Activated naive CD8-positive, alpha-beta T cell treated with anti-CD3 and anti-CD28 coated beads for 36 hours (primary cell): ENCODE data around the gene PLA2G4F. TPM values are rescaled to one million over a fixed set of nuclear protein-coding genes. Genes with fewer than 3 reads are reported as not detected.

Experiments
- DNase-seq: peaks from one replicate; pipeline ENCODE4 v3.0.0; 2021
- H3K27ac Mint-ChIP-seq: one replicate; pipeline ENCODE4 v1.8.0; 2022; ENCODE audit warnings: mild to moderate bottlenecking, moderate library complexity, mixed read lengths
- H3K27me3 Mint-ChIP-seq: one replicate; pipeline ENCODE4 v1.8.0; 2022; ENCODE audit warnings: mild to moderate bottlenecking, mixed read lengths
- H3K36me3 Mint-ChIP-seq: one replicate; pipeline ENCODE4 v1.8.0; 2021; ENCODE audit warnings: mild to moderate bottlenecking, mixed read lengths
- H3K4me1 Mint-ChIP-seq: one replicate; pipeline ENCODE4 v1.8.0; 2021; ENCODE audit warnings: mixed read lengths
- H3K4me3 Mint-ChIP-seq: one replicate; pipeline ENCODE4 v1.8.0; 2022; ENCODE audit warnings: mild to moderate bottlenecking, moderate library complexity, mixed read lengths
- H3K9me3 Mint-ChIP-seq: one replicate; pipeline ENCODE4 v1.8.0; 2022; ENCODE audit warnings: mixed read lengths
- total RNA-seq, 2 experiments: library from RNA; stranded (reverse); gene quantifications; one replicate each; pipeline ENCODE4 v1.2.3, GENCODE V29; 2021

The PLA2G4F gene, protein sequence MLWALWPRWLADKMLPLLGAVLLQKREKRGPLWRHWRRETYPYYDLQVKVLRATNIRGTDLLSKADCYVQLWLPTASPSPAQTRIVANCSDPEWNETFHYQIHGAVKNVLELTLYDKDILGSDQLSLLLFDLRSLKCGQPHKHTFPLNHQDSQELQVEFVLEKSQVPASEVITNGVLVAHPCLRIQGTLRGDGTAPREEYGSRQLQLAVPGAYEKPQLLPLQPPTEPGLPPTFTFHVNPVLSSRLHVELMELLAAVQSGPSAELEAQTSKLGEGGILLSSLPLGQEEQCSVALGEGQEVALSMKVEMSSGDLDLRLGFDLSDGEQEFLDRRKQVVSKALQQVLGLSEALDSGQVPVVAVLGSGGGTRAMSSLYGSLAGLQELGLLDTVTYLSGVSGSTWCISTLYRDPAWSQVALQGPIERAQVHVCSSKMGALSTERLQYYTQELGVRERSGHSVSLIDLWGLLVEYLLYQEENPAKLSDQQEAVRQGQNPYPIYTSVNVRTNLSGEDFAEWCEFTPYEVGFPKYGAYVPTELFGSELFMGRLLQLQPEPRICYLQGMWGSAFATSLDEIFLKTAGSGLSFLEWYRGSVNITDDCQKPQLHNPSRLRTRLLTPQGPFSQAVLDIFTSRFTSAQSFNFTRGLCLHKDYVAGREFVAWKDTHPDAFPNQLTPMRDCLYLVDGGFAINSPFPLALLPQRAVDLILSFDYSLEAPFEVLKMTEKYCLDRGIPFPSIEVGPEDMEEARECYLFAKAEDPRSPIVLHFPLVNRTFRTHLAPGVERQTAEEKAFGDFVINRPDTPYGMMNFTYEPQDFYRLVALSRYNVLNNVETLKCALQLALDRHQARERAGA
- total RNA-seq, result not detected

GRCh38 chr15:42156243-42156922, at the start of gene PLA2G4F:
Gene PLA2G4F, minus strand, starts transcription at chr15:42156636. Its CDS starts 87 bp downstream, at chr15:42156549.
- no peak within 1 kb of the TSS for H3K4me3 Mint-ChIP-seq

GRCh38 chr15:42203891-42204290, 47.5 kb upstream of the PLA2G4F start:
- no peak for DNase-seq
- H3K9me3 Mint-ChIP-seq, result no peaks in the 10 kb centered on the region
- no peak overlapping the region for H3K4me3 Mint-ChIP-seq
- H3K27ac Mint-ChIP-seq, result no peak overlapping the region
- H3K27me3 Mint-ChIP-seq, result no peaks in the 10 kb centered on the region
- peaks cover 22% of the 10 kb centered on the region for H3K36me3 Mint-ChIP-seq
- peaks cover 39% of the 10 kb centered on the region for H3K4me1 Mint-ChIP-seq

More at GRCh38 chr15:42156243-42156922, at the start of gene PLA2G4F:
- Mint-ChIP-seq H3K4me1 (no peaks in the 10 kb centered on the region), H3K27ac (no peak within 1 kb of the TSS), H3K9me3 (no peaks in the 10 kb centered on the region), H3K27me3 (no peaks in the 10 kb centered on the region), H3K36me3 (no peaks in the 10 kb centered on the region)
- DNase-seq, result no peak

DNA sequence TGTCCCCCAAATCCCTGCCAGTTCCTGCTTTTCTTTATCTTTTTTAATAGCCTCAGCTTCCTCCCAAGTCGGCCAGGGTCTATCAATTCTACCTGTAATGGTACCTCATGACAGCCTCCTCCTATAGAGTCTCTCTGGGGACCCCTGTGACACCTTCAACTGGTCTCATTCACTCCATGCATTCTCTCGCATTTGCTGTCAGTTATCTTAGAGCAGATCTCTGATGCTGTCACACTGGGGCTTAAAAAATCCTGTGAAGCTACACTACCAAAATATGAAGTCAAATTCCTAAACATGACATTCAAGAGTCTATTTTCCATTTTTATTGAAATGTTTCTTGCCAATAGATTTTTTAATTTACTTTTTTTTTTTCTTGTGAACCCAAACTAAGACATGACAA, 46.2 kb upstream of the PLA2G4F start:
- peaks cover 20% of the 10 kb centered on the region for H3K36me3 Mint-ChIP-seq

GRCh38 chr15:42201801-42202200, 45.4 kb upstream of the PLA2G4F start:
- no peak overlapping the region for H3K27ac Mint-ChIP-seq
- peaks cover 24% of the 10 kb centered on the region for H3K36me3 Mint-ChIP-seq
- no peaks in the 10 kb centered on the region for H3K9me3 Mint-ChIP-seq
- H3K4me3 Mint-ChIP-seq, result no peak overlapping the region
- peaks cover 30% of the 10 kb centered on the region for H3K4me1 Mint-ChIP-seq
- DNase-seq, result no peak
- no peaks in the 10 kb centered on the region for H3K27me3 Mint-ChIP-seq

More for the DNA sequence above, 46.2 kb upstream of the PLA2G4F start:
- H3K9me3 Mint-ChIP-seq, result no peaks in the 10 kb centered on the region
- no peaks in the 10 kb centered on the region for H3K27me3 Mint-ChIP-seq
- peaks cover 38% of the 10 kb centered on the region for H3K4me1 Mint-ChIP-seq
- no peak overlapping the region for H3K27ac Mint-ChIP-seq
- no peak for DNase-seq
- H3K4me3 Mint-ChIP-seq, result no peak overlapping the region

- H3K36me3 Mint-ChIP-seq, result peaks cover 42% of the 10 kb centered on the region
Measured at GRCh38 chr15:42199126-42199525, 42.7 kb upstream of the PLA2G4F start.

GRCh38 chr15:42198516-42198915, 42.1 kb upstream of the PLA2G4F start:
- peaks cover 22% of the 10 kb centered on the region for H3K4me1 Mint-ChIP-seq
- no peak overlapping the region for H3K4me3 Mint-ChIP-seq
- no peaks in the 10 kb centered on the region for H3K27me3 Mint-ChIP-seq
- H3K36me3 Mint-ChIP-seq, result peaks cover 45% of the 10 kb centered on the region
- DNase-seq, result no peak
- H3K27ac Mint-ChIP-seq, result no peak overlapping the region
- H3K9me3 Mint-ChIP-seq, result peaks cover 4% of the 10 kb centered on the region

More at GRCh38 chr15:42199126-42199525, 42.7 kb upstream of the PLA2G4F start:
- Mint-ChIP-seq H3K27me3 (no peaks in the 10 kb centered on the region), H3K4me1 (peaks cover 20% of the 10 kb centered on the region), H3K4me3 (no peak overlapping the region), H3K9me3 (peaks cover 4% of the 10 kb centered on the region), H3K27ac (no peak overlapping the region)
- DNase-seq, result no peak

GRCh38 chr15:42194513-42194912, 38.1 kb upstream of the PLA2G4F start:
- H3K4me1 Mint-ChIP-seq, result peaks cover 46% of the 10 kb centered on the region
- peaks cover 4% of the 10 kb centered on the region for H3K9me3 Mint-ChIP-seq
- no peaks in the 10 kb centered on the region for H3K27me3 Mint-ChIP-seq
- peak; percentile 17 for DNase-seq
- H3K4me3 Mint-ChIP-seq, result no peak overlapping the region
- peak overlapping the region; percentile 93 for H3K27ac Mint-ChIP-seq
- peaks cover 58% of the 10 kb centered on the region for H3K36me3 Mint-ChIP-seq

- H3K4me3 Mint-ChIP-seq, result peak overlapping the region; percentile 30
- H3K27ac Mint-ChIP-seq, result peak overlapping the region; percentile 93
- peaks cover 47% of the 10 kb centered on the region for H3K4me1 Mint-ChIP-seq
- no peaks in the 10 kb centered on the region for H3K27me3 Mint-ChIP-seq
- peaks cover 4% of the 10 kb centered on the region for H3K9me3 Mint-ChIP-seq
- DNase-seq, result no peak
- peaks cover 65% of the 10 kb centered on the region for H3K36me3 Mint-ChIP-seq
Measured at GRCh38 chr15:42193383-42193782, 36.9 kb upstream of the PLA2G4F start.

- Mint-ChIP-seq H3K27ac (peak overlapping the region; percentile 18), H3K27me3 (no peaks in the 10 kb centered on the region), H3K9me3 (peaks cover 4% of the 10 kb centered on the region), H3K4me1 (peaks cover 47% of the 10 kb centered on the region), H3K36me3 (peaks cover 55% of the 10 kb centered on the region), H3K4me3 (no peak overlapping the region)
- DNase-seq, result no peak
Measured at GRCh38 chr15:42191610-42192346, 35.3 kb upstream of the PLA2G4F start.

DNA sequence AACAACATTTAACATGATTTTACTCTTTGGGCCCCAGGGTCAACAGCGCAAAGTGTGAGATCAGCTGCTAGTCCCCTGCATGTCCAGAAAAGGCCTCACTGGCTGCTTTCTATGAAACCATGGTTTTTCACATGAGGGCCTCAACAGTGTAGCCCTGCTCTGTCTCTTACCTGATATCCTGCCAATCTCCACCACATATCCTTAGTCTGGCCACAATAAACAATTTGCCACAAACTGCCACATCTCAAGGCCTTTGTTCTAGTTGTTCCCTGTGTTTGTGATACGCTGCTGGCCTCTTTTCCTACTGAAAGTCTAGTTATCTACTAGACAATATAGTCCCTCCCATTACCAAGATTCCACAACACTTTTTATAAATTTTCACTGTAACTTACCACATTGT, 33.9 kb upstream of the PLA2G4F start:
- peaks cover 44% of the 10 kb centered on the region for H3K4me1 Mint-ChIP-seq
- no peaks in the 10 kb centered on the region for H3K9me3 Mint-ChIP-seq
- no peaks in the 10 kb centered on the region for H3K27me3 Mint-ChIP-seq
- H3K4me3 Mint-ChIP-seq, result no peak overlapping the region
- H3K27ac Mint-ChIP-seq, result peak overlapping the region; percentile 25
- H3K36me3 Mint-ChIP-seq, result peaks cover 48% of the 10 kb centered on the region
- no peak for DNase-seq

- H3K4me1 Mint-ChIP-seq, result peaks cover 17% of the 10 kb centered on the region
- H3K36me3 Mint-ChIP-seq, result peaks cover 36% of the 10 kb centered on the region
- no peak overlapping the region for H3K4me3 Mint-ChIP-seq
- H3K27ac Mint-ChIP-seq, result no peak overlapping the region
- DNase-seq, result no peak
- no peaks in the 10 kb centered on the region for H3K9me3 Mint-ChIP-seq
- H3K27me3 Mint-ChIP-seq, result no peaks in the 10 kb centered on the region
Measured at GRCh38 chr15:42185801-42186200, 29.4 kb upstream of the PLA2G4F start.

DNA sequence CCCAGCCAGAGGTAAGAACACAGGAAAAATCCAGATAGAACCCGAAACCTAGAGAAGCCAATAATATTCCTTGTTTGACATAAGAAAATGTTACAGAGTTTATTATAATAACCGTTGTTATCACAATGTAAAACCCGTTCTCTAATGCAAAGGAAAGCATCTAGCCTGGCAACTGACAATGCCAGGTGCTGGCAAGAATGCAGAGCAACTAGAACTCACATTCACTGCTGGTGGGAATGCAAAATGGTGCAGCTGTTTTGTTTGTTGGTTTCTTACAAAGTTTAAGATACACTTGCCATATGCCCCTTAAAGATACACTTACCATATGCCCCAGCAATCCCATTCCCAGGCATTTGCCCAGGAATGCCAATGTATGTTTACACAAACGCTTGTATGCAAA, 28.3 kb upstream of the PLA2G4F start:
- Mint-ChIP-seq H3K4me3 (no peak overlapping the region), H3K27ac (no peak overlapping the region), H3K4me1 (peaks cover 8% of the 10 kb centered on the region), H3K36me3 (peaks cover 28% of the 10 kb centered on the region), H3K27me3 (no peaks in the 10 kb centered on the region), H3K9me3 (no peaks in the 10 kb centered on the region)
- no peak for DNase-seq

DNA sequence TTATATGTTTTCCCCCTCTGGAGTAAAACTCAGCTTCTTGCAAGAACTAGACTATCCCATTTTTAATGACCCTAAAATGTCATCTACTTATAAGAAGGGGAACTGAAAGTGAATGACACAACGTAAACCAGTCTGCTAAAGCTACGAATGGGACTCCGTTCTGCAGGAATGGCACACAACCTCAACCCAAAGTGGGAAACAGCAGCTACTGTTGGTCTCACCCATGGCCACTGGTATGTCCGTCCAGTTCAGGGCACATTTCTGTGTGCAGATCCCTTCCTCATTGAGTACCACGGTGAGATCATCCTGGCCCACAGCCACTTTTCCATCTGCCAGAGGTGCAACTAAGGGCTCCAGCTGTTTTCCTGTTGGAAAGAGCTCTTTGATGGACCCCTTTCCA, 27.9 kb upstream of the PLA2G4F start:
- no peak for DNase-seq
- H3K9me3 Mint-ChIP-seq, result no peaks in the 10 kb centered on the region
- H3K4me3 Mint-ChIP-seq, result no peak overlapping the region
- H3K27me3 Mint-ChIP-seq, result no peaks in the 10 kb centered on the region
- no peak overlapping the region for H3K27ac Mint-ChIP-seq
- peaks cover 6% of the 10 kb centered on the region for H3K4me1 Mint-ChIP-seq
- peaks cover 26% of the 10 kb centered on the region for H3K36me3 Mint-ChIP-seq

DNA sequence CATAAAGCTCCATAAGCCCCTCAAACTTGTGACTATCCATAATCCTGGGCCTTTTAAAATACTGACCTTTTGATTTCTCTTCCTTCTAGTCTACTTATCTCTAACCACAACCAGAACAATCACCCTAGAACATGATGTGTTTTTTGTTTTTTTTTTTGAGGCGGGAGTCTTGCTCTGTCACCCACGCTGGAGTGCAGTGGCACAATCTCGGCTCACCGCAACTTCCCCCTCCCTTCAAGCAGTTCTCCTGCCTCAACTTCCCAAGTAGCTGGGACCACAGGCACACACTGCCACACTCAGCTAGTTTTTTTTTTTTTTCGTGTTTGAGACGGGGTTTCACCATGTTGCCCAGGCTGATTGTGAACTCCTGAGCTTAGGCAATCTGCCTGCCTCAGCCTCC, 26.5 kb upstream of the PLA2G4F start:
- H3K36me3 Mint-ChIP-seq, result peaks cover 19% of the 10 kb centered on the region
- peak overlapping the region; percentile 45 for H3K27ac Mint-ChIP-seq
- H3K4me3 Mint-ChIP-seq, result no peak overlapping the region

More for the DNA sequence above, 26.5 kb upstream of the PLA2G4F start:
- Mint-ChIP-seq H3K4me1 (peaks cover 2% of the 10 kb centered on the region), H3K9me3 (no peaks in the 10 kb centered on the region), H3K27me3 (no peaks in the 10 kb centered on the region)
- no peak for DNase-seq
